ENCODE results near the gene TGFBRAP1. TPM values are rescaled to one million over a fixed set of nuclear protein-coding genes. Genes with fewer than 3 reads are reported as not detected.
"Not testable (repeated sequence)": the region's sequence is repeated elsewhere in the genome, so short reads cannot be mapped to it uniquely, and the experiment has no call there.

TGFBRAP1 gene
- total and polyA plus RNA-seq, 7 donors, result 4.8 to 24.6 (median 17.4) TPM

- Histone ChIP-seq H3K4me3 (no peak overlapping the region), H3K4me1 (no peaks in the 10 kb centered on the region), H3K27ac (no peak overlapping the region), H3K36me3 (no peaks in the 10 kb centered on the region), H3K9me3 (no peaks in the 10 kb centered on the region), H3K27me3 (no peaks in the 10 kb centered on the region)
- intact Hi-C loops (cut with DNase I), result no loop called here
- TF ChIP-seq CTCF (IDR thresholded peaks at IDR 0.05), result no peak
- TF ChIP-seq POLR2A (IDR thresholded peaks at IDR 0.05), result no peak
- no peak for TF ChIP-seq EP300 (IDR thresholded peaks at IDR 0.05)
- no peak for TF ChIP-seq POLR2AphosphoS5 (IDR thresholded peaks at IDR 0.05)
- DNase-seq, result no peak
- 75 to 86% methylated on average over 11 of the region's 11 CpGs for WGBS, 2 donors
Measured at GRCh38 chr2:105256431-105257047, 73.0 kb downstream of the TGFBRAP1 start.

GRCh38 chr2:105255979-105256378, 73.6 kb downstream of the TGFBRAP1 start:
- intact Hi-C loops (cut with DNase I), result no loop called here
- no peaks in the 10 kb centered on the region for H3K36me3 ChIP-seq
- no peak for DNase-seq
- no peaks in the 10 kb centered on the region for H3K9me3 ChIP-seq
- H3K27ac ChIP-seq, result no peak overlapping the region
- H3K4me1 ChIP-seq, result no peaks in the 10 kb centered on the region
- no peaks in the 10 kb centered on the region for H3K27me3 ChIP-seq
- no peak for TF ChIP-seq POLR2A (IDR thresholded peaks at IDR 0.05)
- WGBS, 2 donors, result 88 to 94% methylated on average over 2 of the region's 2 CpGs
- H3K4me3 ChIP-seq, result no peak overlapping the region

- H3K9me3 ChIP-seq, result no peaks in the 10 kb centered on the region
- H3K4me1 ChIP-seq, result no peaks in the 10 kb centered on the region
- no peak overlapping the region for H3K27ac ChIP-seq
- no peaks in the 10 kb centered on the region for H3K27me3 ChIP-seq
- DNase-seq, result no peak
- no peak for TF ChIP-seq POLR2A (IDR thresholded peaks at IDR 0.05)
- TF ChIP-seq POLR2AphosphoS5 (IDR thresholded peaks at IDR 0.05), result no peak
- TF ChIP-seq EP300 (IDR thresholded peaks at IDR 0.05), result no peak
- TF ChIP-seq CTCF (IDR thresholded peaks at IDR 0.05), result no peak
- 87 to 91% methylated on average over 5 of the region's 5 CpGs for WGBS, 2 donors
- H3K4me3 ChIP-seq, result no peak overlapping the region
- no peaks in the 10 kb centered on the region for H3K36me3 ChIP-seq
- intact Hi-C loops (cut with DNase I), result no loop called here
Measured at GRCh38 chr2:105254531-105255210, 74.9 kb downstream of the TGFBRAP1 start.

- intact Hi-C loops (cut with DNase I), result no loop called here
- no peak overlapping the region for H3K27ac ChIP-seq
- no peak overlapping the region for H3K4me3 ChIP-seq
- H3K36me3 ChIP-seq, result no peaks in the 10 kb centered on the region
- 96% methylated on average over 2 of the region's 2 CpGs for WGBS, 2 donors
- H3K9me3 ChIP-seq, result no peaks in the 10 kb centered on the region
- no peaks in the 10 kb centered on the region for H3K27me3 ChIP-seq
- no peak for DNase-seq
- no peaks in the 10 kb centered on the region for H3K4me1 ChIP-seq
- TF ChIP-seq CTCF (IDR thresholded peaks at IDR 0.05), result no peak
- no peak for TF ChIP-seq POLR2A (IDR thresholded peaks at IDR 0.05)
- TF ChIP-seq EP300 (IDR thresholded peaks at IDR 0.05), result no peak
- TF ChIP-seq POLR2AphosphoS5 (IDR thresholded peaks at IDR 0.05), result no peak
Measured at GRCh38 chr2:105252271-105252670, 77.3 kb downstream of the TGFBRAP1 start.

GRCh38 chr2:105251016-105251648, 78.4 kb downstream of the TGFBRAP1 start:
- 97 to 98% methylated on average over 43 of the region's 43 CpGs for WGBS, 2 donors
- H3K27me3 ChIP-seq; H3K4me1 ChIP-seq; intact Hi-C loops (cut with DNase I); DNase-seq; H3K9me3 ChIP-seq; H3K36me3 ChIP-seq; H3K4me3 ChIP-seq; H3K27ac ChIP-seq: not testable (repeated sequence)
